ENCODE results near the gene PMAIP1.

Gene PMAIP1

DNA sequence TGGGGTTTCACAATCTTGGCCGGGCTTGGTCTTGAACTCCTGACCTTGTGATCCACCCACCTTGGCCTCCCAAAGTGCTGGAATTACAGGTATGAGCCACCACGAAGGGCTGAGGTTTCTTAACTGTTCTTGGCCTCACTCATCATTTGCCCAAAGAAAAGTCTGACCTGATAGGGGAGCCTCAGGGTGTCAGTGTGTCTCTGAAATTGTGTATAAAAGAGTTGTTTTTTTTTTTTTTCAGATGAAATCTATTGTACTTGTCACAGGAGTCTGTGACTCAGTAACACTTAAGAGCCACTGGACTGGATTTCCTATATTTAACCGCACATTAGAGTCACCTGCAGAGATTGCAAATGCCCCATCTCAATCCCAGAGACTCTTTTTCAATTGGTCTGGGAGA lies 16.9 kb downstream of the PMAIP1 start:
- TF ChIP-seq, protein P1, sequence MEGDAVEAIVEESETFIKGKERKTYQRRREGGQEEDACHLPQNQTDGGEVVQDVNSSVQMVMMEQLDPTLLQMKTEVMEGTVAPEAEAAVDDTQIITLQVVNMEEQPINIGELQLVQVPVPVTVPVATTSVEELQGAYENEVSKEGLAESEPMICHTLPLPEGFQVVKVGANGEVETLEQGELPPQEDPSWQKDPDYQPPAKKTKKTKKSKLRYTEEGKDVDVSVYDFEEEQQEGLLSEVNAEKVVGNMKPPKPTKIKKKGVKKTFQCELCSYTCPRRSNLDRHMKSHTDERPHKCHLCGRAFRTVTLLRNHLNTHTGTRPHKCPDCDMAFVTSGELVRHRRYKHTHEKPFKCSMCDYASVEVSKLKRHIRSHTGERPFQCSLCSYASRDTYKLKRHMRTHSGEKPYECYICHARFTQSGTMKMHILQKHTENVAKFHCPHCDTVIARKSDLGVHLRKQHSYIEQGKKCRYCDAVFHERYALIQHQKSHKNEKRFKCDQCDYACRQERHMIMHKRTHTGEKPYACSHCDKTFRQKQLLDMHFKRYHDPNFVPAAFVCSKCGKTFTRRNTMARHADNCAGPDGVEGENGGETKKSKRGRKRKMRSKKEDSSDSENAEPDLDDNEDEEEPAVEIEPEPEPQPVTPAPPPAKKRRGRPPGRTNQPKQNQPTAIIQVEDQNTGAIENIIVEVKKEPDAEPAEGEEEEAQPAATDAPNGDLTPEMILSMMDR (IDR thresholded peaks at IDR 0.05; ENCODE audit: insufficient read depth, missing control alignments), result no peak
- FAIRE-seq (no peak), DNase-seq (ENCODE audit: insufficient read length, low spot score) (no peak)

DNA sequence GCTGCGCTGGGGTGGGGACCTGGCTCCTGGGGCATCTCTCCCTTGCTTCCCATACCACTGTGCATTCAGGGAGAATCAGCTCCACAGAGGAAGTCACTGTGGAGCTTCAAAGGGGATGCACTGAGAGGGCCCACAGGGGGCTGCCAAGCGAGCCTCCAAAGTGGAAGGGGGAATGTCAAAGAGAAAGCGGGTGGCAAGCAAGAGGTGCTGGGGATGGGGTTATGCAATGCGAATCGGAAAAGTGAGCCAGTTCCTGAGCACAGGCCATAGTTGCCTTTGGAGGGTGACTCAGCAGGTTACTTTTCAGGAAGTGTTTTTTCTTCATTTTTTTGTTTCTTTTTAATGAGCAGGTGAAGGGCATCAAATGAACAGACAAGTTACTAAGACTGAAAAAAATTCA lies 17.6 kb downstream of the PMAIP1 start:
- TF ChIP-seq, protein P1 (IDR thresholded peaks at IDR 0.05; ENCODE audit: insufficient read depth, missing control alignments), result no peak
- no peak for DNase-seq (ENCODE audit: insufficient read length, low spot score)
- no peak for FAIRE-seq

DNA sequence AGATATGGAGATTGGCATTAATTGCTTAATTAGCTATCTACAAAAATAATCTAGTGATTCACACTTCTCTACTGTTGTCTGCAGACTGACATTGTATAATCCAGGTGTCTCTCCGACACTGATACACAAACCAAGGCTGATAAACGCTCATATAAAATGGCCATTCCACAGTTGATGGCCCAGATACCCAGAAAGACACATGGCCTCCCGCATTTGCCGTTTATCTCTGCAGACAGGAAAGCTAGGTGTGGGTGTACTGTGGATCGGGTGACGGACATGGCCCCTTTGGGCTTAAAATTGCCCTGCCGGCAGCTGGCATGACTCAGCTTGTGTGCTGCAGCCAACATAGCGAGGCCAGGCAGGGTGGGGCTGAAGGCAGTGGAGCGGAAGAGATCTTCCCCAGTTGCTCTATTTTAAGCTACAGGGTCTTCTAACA lies 18.5 kb downstream of the PMAIP1 start:
- TF ChIP-seq, protein P1 (IDR thresholded peaks at IDR 0.05; ENCODE audit: insufficient read depth, missing control alignments), result no peak
- FAIRE-seq, result peak; percentile 75
- DNase-seq (ENCODE audit: insufficient read length, low spot score), result no peak

DNA sequence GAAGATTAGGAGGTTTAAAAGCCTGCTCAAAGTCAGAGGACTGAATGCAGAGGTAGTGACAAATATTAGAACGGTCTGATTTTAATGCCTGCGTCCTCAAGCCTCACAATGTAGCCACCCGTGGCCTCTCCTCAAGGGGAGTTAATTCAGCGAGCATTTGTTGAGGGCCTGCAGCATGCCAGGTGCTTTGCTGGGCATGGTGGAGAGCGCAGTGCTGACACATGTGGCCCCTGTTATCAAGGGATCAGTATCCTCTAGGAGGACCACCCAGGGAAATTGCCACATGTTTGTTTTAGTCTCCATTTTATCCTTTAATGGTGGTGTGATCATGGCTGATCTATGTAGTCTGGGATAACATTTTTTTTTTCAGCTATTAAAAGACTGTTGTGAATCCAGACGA lies 19.2 kb downstream of the PMAIP1 start:
- no peak for DNase-seq (ENCODE audit: insufficient read length, low spot score)
- TF ChIP-seq, protein P1 (IDR thresholded peaks at IDR 0.05; ENCODE audit: insufficient read depth, missing control alignments), result no peak
- FAIRE-seq, result no peak

DNA sequence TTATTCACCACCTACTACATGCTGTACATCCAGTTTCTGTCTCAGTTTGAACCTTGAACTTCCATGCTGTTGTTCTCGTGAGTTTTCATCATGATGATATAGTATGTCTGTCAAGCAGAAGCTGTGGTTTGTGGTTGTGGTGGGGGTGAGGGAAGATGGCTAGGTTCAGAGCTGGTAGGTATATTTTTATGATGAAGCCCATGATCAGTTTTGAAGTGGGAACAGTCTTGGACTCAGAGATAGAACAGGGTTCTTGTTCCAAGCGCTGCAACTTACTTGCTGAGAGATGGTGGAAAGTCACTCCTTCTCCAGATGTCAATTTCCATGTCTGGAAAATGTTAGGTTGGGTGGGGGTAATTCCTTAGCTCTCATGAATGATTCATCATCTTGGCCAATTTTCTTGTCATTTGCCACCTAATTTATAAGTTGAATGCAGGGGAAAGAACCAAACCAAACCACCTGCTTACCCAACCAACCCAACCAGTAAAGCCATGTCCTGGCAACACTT lies 21.6 kb downstream of the PMAIP1 start:
- DNase-seq (ENCODE audit: insufficient read length, low spot score) (no peak), FAIRE-seq (peak; percentile 77)
- TF ChIP-seq, protein P1 (IDR thresholded peaks at IDR 0.05; ENCODE audit: insufficient read depth, missing control alignments), result no peak

DNA sequence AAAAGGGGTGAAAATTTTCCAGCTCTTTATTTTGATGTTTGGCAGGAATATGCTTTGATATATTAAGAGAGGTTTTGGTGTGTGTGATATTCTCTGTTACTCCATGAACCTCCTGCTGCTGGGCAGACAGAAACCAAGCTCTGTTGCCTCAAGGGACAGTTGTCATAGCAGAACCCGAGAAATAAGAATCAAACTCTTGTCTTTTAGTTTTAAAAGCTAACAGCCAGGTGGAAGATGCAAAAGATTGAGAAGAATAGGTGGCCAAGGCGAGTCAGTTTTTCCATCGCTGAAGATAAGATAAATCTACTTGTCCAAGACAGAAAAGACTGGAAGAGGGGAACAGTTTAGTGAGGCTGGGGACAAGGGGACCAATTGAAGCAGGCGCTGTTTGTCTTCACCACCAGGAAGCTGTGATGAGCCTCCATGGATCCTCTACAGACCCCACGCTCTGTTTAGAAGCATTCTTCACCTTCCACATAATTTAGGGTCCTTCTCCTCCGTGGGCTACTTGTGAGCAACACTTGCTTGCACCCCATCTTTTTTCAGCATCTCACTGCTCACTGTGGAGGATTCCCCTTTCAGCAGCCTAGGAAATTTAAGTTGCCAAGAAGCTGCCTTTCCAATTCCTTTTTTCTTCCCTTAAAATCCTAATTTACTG lies 23.9 kb downstream of the PMAIP1 start:
- DNase-seq (ENCODE audit: insufficient read length, low spot score) (no peak), FAIRE-seq (peak; percentile 67)
- TF ChIP-seq, protein P1 (IDR thresholded peaks at IDR 0.05; ENCODE audit: insufficient read depth, missing control alignments), result no peak

DNA sequence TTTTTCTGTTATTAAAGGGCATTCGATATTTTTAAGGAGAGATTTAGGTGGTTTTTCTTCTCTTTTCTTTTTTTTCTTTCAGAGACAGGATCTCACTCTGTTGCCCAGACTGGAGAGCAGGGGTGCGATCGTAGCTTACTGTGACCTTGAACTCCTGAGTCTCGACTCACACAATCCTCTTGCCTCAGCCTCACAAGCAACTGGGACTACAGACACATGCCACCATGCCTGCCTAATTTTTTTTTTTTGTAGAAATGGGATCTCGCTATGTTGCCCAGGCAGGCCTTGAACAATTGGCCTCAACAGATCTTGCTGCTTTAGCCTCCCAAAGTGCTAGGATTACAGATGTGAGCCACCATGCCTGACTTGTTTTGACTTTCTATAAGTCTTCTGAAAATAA lies 26.3 kb downstream of the PMAIP1 start:
- peak; percentile 41 for FAIRE-seq
- DNase-seq (ENCODE audit: insufficient read length, low spot score), result no peak
- TF ChIP-seq, protein P1 (IDR thresholded peaks at IDR 0.05; ENCODE audit: insufficient read depth, missing control alignments), result no peak

Data from D721Med (cell line).